K562 (cell line): ENCODE results near the gene DOCK1. TPM values are rescaled to one million over a fixed set of nuclear protein-coding genes. Genes with fewer than 3 reads are reported as not detected.

Experiments used
- ATAC-seq: fragments of 200-7000 bp; cut with Tn5 transposase; 3 replicates; pipeline ENCODE4 v1.9.1; 2020; ENCODE audit warnings: moderate library complexity
- BruUV-seq: library from RNA; stranded (reverse); fragments of 400-500 nt; replicated peaks from 2 replicates; lab custom pipeline; 2021; lab: Mats Ljungman, UMichigan
- CTCF ChIA-PET: fragments of 300-600 bp; formaldehyde crosslinking; extraction: SDS; loops from one replicate; lab custom pipeline; 2021; ENCODE audit warnings: low intra/inter-chr PET ratio; lab: Yijun Ruan, JAX
- POLR2A ChIA-PET: fragments of 300-600, 350-650 bp; sonication (Branson Sonifier 250); formaldehyde crosslinking; extraction: SDS; loops from one replicate; lab custom pipeline; 2021; ENCODE audit warnings: antibody characterized with exemption, inconsistent platforms; lab: Yijun Ruan, JAX
- DNase-seq, 4 experiments: peaks; one replicate each; pipeline versions ENCODE4 v3.0.0 to v3.0.0-alpha.2; 2011 to 2018; ENCODE audit warnings: low spot score in 3 of 4, mixed read lengths in 3 of 4; ENCODE audit errors: extremely low read depth in 1 of 4
- FAIRE-seq: peaks from 2 replicates; lab custom pipeline; 2011; peaks lifted over from hg19 to GRCh38; lab: Jason Lieb, UNC
- H2AFZ ChIP-seq: 2 replicates; pipeline ENCODE4 v1.6.0; 2011; ENCODE audit warnings: low read depth, low read length, control low read depth, inconsistent platforms
- H3K27ac ChIP-seq: fragments of 200-600 bp; 3 replicates; pipeline ENCODE4 v1.8.0; 2011; ENCODE audit warnings: low read depth, mild to moderate bottlenecking, control low read depth, inconsistent platforms, low read length, moderate library complexity, mixed read lengths; ENCODE audit errors: extremely low read depth
- H3K27me3 ChIP-seq, 2 experiments: fragments of 300-600 bp in 1 of 2; 2 replicates in 1 of 2; 3 replicates in 1 of 2; pipeline versions ENCODE4 v1.6.0 to v1.8.0; 2011; ENCODE audit warnings: inconsistent platforms in 2 of 2, low read length in 2 of 2, mild to moderate bottlenecking in 1 of 2, mixed read lengths in 1 of 2, moderate library complexity in 1 of 2; ENCODE audit not compliant: control insufficient read depth in 2 of 2, insufficient read depth in 2 of 2
- H3K36me3 ChIP-seq: fragments of 300-600 bp; 3 replicates; pipeline ENCODE4 v1.8.0; 2011; ENCODE audit warnings: mild to moderate bottlenecking, low read length, inconsistent platforms; ENCODE audit not compliant: control insufficient read depth, insufficient read depth
- H3K4me1 ChIP-seq, 2 experiments: fragments of 200-600 bp in 1 of 2; replicated peaks in 1 of 2; 2 replicates in 1 of 2; 3 replicates in 1 of 2; pipeline versions ENCODE4 v1.5.1 to v1.8.0; 2011; ENCODE audit warnings: inconsistent platforms in 2 of 2, low read length in 2 of 2, mild to moderate bottlenecking in 1 of 2, mixed read lengths in 1 of 2, moderate library complexity in 1 of 2; ENCODE audit not compliant: control insufficient read depth in 2 of 2, insufficient read depth in 2 of 2
- H3K4me2 ChIP-seq: 2 replicates; pipeline ENCODE4 v1.6.1; 2011; ENCODE audit warnings: low read length, control low read depth, inconsistent platforms, mixed read lengths; ENCODE audit not compliant: insufficient read depth
- H3K4me3 ChIP-seq: fragments of 200-600 bp; sonication (generic), shearing (Covaris generic); 2 replicates; pipeline ENCODE4 v1.5.1; 2016; ENCODE audit warnings: control low read depth, inconsistent platforms
- H3K79me2 ChIP-seq: fragments of 200-600 bp; 3 replicates; pipeline ENCODE4 v1.8.0; 2011; ENCODE audit warnings: low read length, inconsistent platforms; ENCODE audit not compliant: control insufficient read depth, insufficient read depth
- H3K9ac ChIP-seq, 2 experiments: 2 replicates each; pipeline versions ENCODE4 v1.6.0 to v1.6.1; 2011; ENCODE audit warnings: low read depth in 2 of 2, low read length in 2 of 2, control low read depth in 1 of 2, inconsistent platforms in 1 of 2, mild to moderate bottlenecking in 1 of 2, mixed read lengths in 1 of 2; ENCODE audit not compliant: insufficient read depth in 1 of 2
- H3K9me1 ChIP-seq: one replicate; pipeline ENCODE4 v1.6.0; 2011; ENCODE audit warnings: inconsistent platforms, mild to moderate bottlenecking, low read length, moderate library complexity; ENCODE audit not compliant: control insufficient read depth, insufficient read depth
- H3K9me3 ChIP-seq: replicated peaks from 2 replicates; pipeline ENCODE4 v1.5.1; 2011; ENCODE audit warnings: low read depth, low read length, inconsistent platforms; ENCODE audit not compliant: control insufficient read depth, insufficient read depth
- H4K20me1 ChIP-seq: replicated peaks from 2 replicates; pipeline ENCODE4 v1.6.1; 2011; ENCODE audit warnings: low read length, inconsistent platforms, mixed read lengths; ENCODE audit not compliant: control insufficient read depth, insufficient read depth
- ARID3A ChIP-seq: IDR thresholded peaks from 2 replicates; pipeline ENCODE4 v1.6.1; 2012; ENCODE audit warnings: low read depth, low read length, improper control_type of control experiment, borderline replicate concordance
- CGGBP1 ChIP-seq: fragments of 250-450 bp; sonication (Bioruptor Pico); IDR thresholded peaks from 2 replicates; pipeline ENCODE4 v1.9.0; 2021; ENCODE audit warnings: mild to moderate bottlenecking
- FOSL1 ChIP-seq: fragments of 200-800 bp; sonication (Bioruptor generic); conservative IDR thresholded peaks from 2 replicates; pipeline ENCODE4 v1.6.1; 2016; ENCODE audit warnings: missing genetic modification characterization, missing compliant biosample characterization
- HMG20A ChIP-seq: fragments of 450-650 bp; formaldehyde crosslinking; conservative IDR thresholded peaks from 2 replicates; pipeline ENCODE4 v1.4.0; 2020; ENCODE audit warnings: mild to moderate bottlenecking, mixed read lengths
- JUND ChIP-seq, 2 experiments: IDR thresholded peaks; 2 replicates in 1 of 2; 3 replicates in 1 of 2; pipeline ENCODE4 v1.6.1; 2011; ENCODE audit warnings: borderline replicate concordance in 2 of 2, low read depth in 2 of 2, low read length in 2 of 2, improper control_type of control experiment in 1 of 2, missing biosample characterization in 1 of 2, missing genetic modification characterization in 1 of 2, missing genetic modification reagents in 1 of 2
- KHSRP ChIP-seq: fragments of 450-650 bp; IDR thresholded peaks from 2 replicates; pipeline ENCODE4 v1.6.1; 2017
- NCOR1 ChIP-seq: fragments of 450-650 bp; IDR thresholded peaks from 2 replicates; pipeline ENCODE4 v1.6.1; 2016; ENCODE audit warnings: mild to moderate bottlenecking, moderate library complexity
- NELFE ChIP-seq: IDR thresholded peaks from 2 replicates; pipeline ENCODE4 v1.6.1; 2011; ENCODE audit warnings: mild to moderate bottlenecking; ENCODE audit not compliant: insufficient read depth, insufficient read length
- NFIX ChIP-seq: fragments of 250-450 bp; sonication (Bioruptor Pico); IDR thresholded peaks from 2 replicates; pipeline ENCODE4 v1.4.0; 2020; ENCODE audit warnings: low read depth, mild to moderate bottlenecking, moderate library complexity
- PREB ChIP-seq: sonication (generic); formaldehyde crosslinking; IDR thresholded peaks from 2 replicates; pipeline ENCODE4 v1.8.1; 2023; ENCODE audit warnings: mild to moderate bottlenecking, missing genetic modification reagents
- RCOR1 ChIP-seq, 2 experiments: IDR thresholded peaks; 2 replicates each; pipeline ENCODE4 v1.6.1; 2012; ENCODE audit warnings: low read depth in 2 of 2, low read length in 2 of 2, borderline replicate concordance in 1 of 2, improper control_type of control experiment in 1 of 2
- SP1 ChIP-seq: sonication (generic); formaldehyde crosslinking; IDR thresholded peaks from 2 replicates; pipeline ENCODE4 v1.8.1; 2022; ENCODE audit warnings: mild to moderate bottlenecking, missing genetic modification reagents
- TAF15 ChIP-seq: fragments of 200-400 bp; formaldehyde crosslinking; IDR thresholded peaks from 2 replicates; pipeline ENCODE4 v1.6.1; 2017; ENCODE audit warnings: mild to moderate bottlenecking, low read depth, low read length, moderate library complexity
- ZFPM2 ChIP-seq: fragments of 250-450 bp; sonication (Bioruptor Pico); IDR thresholded peaks from 2 replicates; pipeline ENCODE4 v1.5.1; 2022; ENCODE audit warnings: mild to moderate bottlenecking
- ZKSCAN8 ChIP-seq: fragments of 200-800 bp; sonication (Bioruptor generic); IDR thresholded peaks from 2 replicates; pipeline ENCODE4 v1.6.1; 2016; ENCODE audit warnings: missing genetic modification characterization, missing compliant biosample characterization
- ZNF76 ChIP-seq: fragments of 250-450 bp; sonication (Bioruptor Pico); IDR thresholded peaks from 2 replicates; pipeline ENCODE4 v1.4.0; 2020; ENCODE audit warnings: mild to moderate bottlenecking, moderate library complexity, borderline replicate concordance
- ZNF764 ChIP-seq: fragments of 250-450 bp; sonication (Bioruptor Pico); IDR thresholded peaks from 2 replicates; pipeline ENCODE4 v1.4.0; 2020; ENCODE audit warnings: low read depth, mild to moderate bottlenecking, moderate library complexity
- WGBS: fragments of 100-300 bp; shearing (Covaris generic); methylation state at CpG from one replicate; pipeline ENCODE4 v1.1.6; 2016; ENCODE audit warnings: low coverage, mixed read lengths; ENCODE audit not compliant: insufficient coverage; ENCODE audit errors: missing lambda C conversion rate; 5-methylcytosine and 5-hydroxymethylcytosine counted together
- in situ Hi-C: fragments of 300-500 bp; cut with MboI; formaldehyde crosslinking; loops from 4 replicates; pipeline ENCODE4 v1.15.0; 2018; ENCODE audit warnings: inconsistent platforms, mixed read lengths
- intact Hi-C: fragments of 100-400 bp; cut with micrococcal nuclease; formaldehyde crosslinking; loops from 2 replicates; pipeline ENCODE4 v1.14.2; 2022
- polyA plus RNA-seq, 8 experiments: library from polyadenylated mRNA; depleted of rRNA in 4 of 8; stranded (reverse) in 5 of 8; unstranded in 3 of 8; fragments of >200 nt; fragmentation: Nextera tagmentation in 2 of 8; fragmentation: Illumina TruSeq in 1 of 8; extraction: Ambion mirVana in 2 of 8; extraction: Trizol in 1 of 8; gene quantifications; 2 replicates each; pipeline versions ENCODE4 v1.2.1 to v1.2.3, GENCODE V29; 2011 to 2014; ENCODE audit warnings: inconsistent platforms in 1 of 8, missing spikeins in 1 of 8
- total RNA-seq, 7 experiments: library from RNA; depleted of rRNA in 6 of 7; stranded (reverse); fragments of >200 nt in 6 of 7; fragmentation: Illumina TruSeq in 2 of 7; extraction: Trizol in 2 of 7; gene quantifications; 2 replicates each; pipeline versions ENCODE4 v1.2.1 to v1.2.3, GENCODE V29; 2011 to 2021; ENCODE audit warnings: low replicate concordance in 1 of 7

DOCK1 gene
- total and polyA plus RNA-seq, 9 of the 15 experiments (the other 6 are each of a cell fraction or from before 2014, with no cell fraction given) = 0.31 TPM; not detected in 8

GRCh38 chr10:126997801-126998590, 92.8 kb downstream of the DOCK1 start:
- no peaks in the 10 kb centered on the region for H3K79me2 ChIP-seq
- H4K20me1 ChIP-seq = no peaks in the 10 kb centered on the region
- no peaks in the 10 kb centered on the region for H3K9me1 ChIP-seq
- in situ Hi-C loops (no loop called here), intact Hi-C loops (no loop called here)
- H3K4me1 ChIP-seq = no peaks in the 10 kb centered on the region
- no peak for ATAC-seq
- no peak overlapping the region for H3K9ac ChIP-seq
- no peak overlapping the region for H3K4me3 ChIP-seq
- H3K4me2 ChIP-seq = no peak overlapping the region
- FAIRE-seq = no peak
- DNase-seq = no peak
- H3K27ac ChIP-seq = no peak overlapping the region
- ChIA-PET POLR2A (no interaction called here), CTCF (no interaction called here)
- H3K27me3 ChIP-seq = no peaks in the 10 kb centered on the region
- no peaks in the 10 kb centered on the region for H3K9me3 ChIP-seq
- H2AFZ ChIP-seq = no peak overlapping the region
- no peaks in the 10 kb centered on the region for H3K36me3 ChIP-seq
- WGBS = under 1% methylated on average over 8 of the region's 8 CpGs
- TF ChIP-seq HMG20A (CRISPR knock-in tag) = no peak
- TF ChIP-seq PREB = no peak
- TF ChIP-seq NCOR1 = no peak
- TF ChIP-seq ZNF764 (CRISPR knock-in tag) = no peak
- no peak for TF ChIP-seq ARID3A
- no peak for TF ChIP-seq ZKSCAN8 (CRISPR knock-in tag)
- TF ChIP-seq FOSL1 (tag) = no peak
- no peak for TF ChIP-seq RCOR1 (IDR thresholded peaks at IDR 0.05; ENCODE audit: borderline replicate concordance in 1 of 2, low read depth in 2 of 2, low read length in 2 of 2)
- TF ChIP-seq ZFPM2 (CRISPR knock-in tag) = no peak
- no peak for TF ChIP-seq CGGBP1
- TF ChIP-seq SP1 = no peak
- TF ChIP-seq NFIX (CRISPR knock-in tag) = no peak
- TF ChIP-seq TAF15 = no peak
- TF ChIP-seq KHSRP = no peak
- TF ChIP-seq NELFE = no peak
- no peak for TF ChIP-seq ZNF76 (CRISPR knock-in tag)
- no peak for TF ChIP-seq JUND (IDR thresholded peaks at IDR 0.05; ENCODE audit: borderline replicate concordance, low read depth, low read length)
- TF ChIP-seq JUND (tag; IDR thresholded peaks at IDR 0.05; ENCODE audit: borderline replicate concordance, low read depth, low read length) = no peak
- BruUV-seq = no TSS peak
